GM21447 (cell line): ENCODE results near the gene ARL2.

Experiments
- ATAC-seq: cut with Tn5 transposase; IDR thresholded peaks from one replicate; pipeline ENCODE4 v1.9.1; 2021; ENCODE audit not compliant: unreplicated experiment

ARL2 gene

DNA sequence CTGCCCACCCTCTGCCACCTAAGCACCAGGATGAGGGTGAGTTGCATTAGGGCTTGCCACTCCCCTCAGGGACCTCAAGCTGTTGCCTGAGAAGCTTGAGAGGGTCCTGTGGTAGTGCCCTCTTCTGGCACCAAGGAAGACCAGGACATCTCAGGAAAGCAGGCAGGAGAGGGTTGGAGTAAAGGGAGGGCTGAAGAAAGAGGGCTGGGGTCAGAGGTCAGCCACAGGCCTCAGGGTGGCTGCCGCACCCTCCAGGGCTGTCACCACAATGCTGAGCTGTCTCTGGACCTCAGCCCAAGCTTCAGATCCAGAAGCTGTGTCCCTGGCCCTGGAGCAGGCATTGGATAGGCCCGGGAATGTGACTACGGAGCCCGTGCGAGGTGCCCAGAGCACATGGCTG, 31.1 kb downstream of the ARL2 start:
- ATAC-seq: no peak

DNA sequence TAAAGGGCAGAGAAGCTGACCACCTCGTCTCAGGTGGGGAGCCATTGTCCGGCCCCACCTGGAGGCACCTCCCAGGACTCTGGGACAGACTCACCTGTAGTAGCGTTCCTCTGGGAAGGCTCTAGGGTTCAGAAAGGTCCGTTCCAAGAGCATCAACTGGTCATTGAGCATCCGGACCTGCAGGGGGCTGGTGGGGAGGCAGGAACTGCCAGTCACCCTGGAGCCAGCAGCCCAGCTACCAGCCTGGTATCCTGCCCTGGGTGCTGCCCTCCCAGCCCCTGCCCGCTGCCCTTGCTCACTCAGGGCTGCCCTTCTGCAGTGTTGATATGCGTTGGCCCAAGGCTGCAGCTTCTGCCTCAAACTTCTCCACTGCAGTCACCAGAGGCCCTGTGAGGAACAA, 31.8 kb downstream of the ARL2 start:
- no peak for ATAC-seq

DNA sequence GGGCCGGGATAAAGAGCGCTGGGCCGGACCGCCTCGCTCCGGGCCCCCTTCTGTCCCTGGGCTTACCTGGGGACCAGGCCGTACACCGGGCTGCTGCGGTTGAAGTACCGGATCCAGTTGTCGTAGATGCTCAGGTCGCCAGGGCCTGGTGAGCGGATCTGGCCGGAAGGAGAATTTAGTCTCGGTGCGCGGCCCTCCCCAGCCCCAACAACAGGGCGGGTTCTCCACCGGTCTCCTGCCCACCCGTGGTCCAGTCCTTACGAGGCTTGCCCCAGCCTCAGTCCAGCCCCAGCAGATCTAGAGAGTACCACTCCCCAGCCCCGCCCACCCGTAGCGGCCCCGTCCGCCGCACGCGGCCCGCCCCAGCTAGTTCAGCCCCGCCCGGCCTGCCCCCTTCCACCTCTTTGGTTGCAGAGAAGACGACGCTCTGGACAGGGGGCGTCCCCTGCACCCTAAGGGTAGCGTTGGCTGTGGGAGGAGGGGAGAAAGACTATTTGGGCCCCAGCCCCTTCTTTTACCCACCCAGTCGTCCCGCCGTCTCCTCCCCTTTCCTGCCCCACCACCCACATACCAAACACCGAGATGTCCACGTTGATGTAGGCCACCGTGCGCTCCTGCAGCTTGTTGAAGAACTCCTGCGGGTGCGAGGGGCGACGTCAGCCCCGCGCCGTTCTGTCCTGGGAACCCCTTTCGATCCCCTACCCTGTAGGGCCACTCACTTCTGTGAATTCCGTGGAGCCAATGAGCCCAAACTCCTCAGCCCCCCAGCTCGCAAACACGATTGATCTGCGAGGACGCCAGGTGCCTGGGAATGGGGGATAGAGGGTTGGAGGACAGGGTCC, 33.8 kb downstream of the ARL2 start:
- no peak for ATAC-seq

DNA sequence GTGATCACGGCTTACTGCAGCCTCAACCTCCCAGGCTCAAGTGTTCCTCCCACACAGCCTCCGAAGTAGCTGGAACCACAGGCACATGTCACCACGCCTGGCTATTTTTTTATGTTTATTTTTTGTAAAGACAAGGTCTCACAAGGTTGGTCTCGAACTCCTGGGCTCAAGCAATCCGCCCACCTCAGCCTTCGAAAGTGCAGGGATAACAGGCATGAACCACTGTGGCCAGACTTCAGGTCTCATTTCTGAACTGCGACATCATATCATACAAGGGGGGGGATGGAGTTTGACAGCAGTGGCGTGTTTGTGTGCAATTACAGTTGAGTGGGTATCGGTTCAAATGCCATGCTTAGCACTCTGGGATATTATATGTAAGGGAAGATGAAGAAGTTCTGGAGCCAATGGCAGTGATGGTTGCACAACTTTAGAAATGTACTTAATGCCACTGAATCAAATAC, 37.5 kb downstream of the ARL2 start:
- ATAC-seq: no peak

DNA sequence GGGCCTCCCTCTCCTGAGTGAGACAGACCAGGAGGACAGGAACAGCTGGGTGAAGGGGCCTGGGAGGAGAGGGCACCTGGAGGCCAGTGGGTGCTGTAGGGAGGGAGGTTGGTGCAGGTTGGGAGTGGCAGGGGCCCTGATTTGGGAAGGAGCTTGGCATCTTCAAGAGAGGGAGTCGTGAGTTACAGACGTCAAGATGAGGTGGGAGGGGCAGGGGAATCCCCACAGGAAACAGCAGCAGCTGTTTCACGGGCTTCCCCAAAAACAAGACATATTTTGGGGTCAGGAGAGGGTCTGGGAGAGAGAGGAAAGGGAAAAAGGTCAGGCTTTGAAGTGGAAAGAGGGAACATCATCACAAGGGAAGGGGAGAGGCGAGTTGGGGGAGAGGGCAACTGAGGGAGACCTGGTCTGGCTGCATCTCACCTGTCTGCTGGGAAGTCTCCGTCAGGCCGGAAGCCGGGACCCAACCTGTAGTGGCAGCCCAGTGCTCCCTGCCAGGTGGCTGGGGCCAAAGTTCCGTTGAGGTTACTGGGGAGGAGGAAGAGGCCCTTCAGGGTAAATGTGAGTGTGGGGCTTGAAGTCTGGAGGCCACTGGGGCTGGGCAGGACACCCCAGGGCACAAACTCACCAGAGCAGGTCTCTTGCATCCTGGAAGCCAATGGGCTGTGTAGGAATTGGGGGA, 40.0 kb downstream of the ARL2 start:
- ATAC-seq: no peak

DNA sequence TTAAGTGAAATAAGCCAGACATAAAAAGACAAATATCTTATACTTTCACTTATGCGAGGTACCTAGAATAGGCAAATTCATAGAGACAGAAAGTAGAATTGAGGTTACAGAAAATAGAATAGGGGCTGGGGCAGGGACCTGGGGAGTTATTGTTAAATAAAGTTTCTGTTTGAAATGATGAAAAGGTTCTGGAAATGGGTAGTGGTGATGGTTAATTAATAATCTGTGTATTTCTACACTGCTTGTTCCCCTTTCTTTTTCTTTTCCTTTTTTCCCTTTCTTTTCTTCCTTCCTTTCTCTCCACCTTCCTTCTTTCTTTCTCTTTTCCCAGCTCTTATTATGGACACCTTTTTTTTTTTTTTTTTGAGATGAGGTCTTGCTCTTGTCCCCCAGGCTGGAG, 41.6 kb downstream of the ARL2 start:
- ATAC-seq: no peak

DNA sequence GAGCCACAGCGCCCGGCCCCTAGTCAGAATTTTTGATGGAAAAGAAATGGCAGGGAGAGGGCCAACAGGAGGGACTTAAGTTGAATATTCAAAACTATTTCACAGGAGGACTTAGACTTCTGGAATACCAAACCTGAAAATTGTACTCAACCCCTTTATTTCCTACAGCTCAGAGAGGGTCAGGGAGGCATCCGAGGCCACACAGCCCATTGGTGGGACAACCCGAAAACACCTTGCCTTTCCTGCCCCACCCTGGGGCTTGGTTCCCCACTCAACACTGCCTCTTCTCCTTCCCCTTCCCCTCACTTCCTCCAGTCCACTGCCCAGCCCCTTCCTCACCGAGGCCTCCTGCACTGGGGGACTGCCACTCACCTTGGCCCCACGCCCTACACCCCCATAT, 43.0 kb downstream of the ARL2 start:
- ATAC-seq: no peak

DNA sequence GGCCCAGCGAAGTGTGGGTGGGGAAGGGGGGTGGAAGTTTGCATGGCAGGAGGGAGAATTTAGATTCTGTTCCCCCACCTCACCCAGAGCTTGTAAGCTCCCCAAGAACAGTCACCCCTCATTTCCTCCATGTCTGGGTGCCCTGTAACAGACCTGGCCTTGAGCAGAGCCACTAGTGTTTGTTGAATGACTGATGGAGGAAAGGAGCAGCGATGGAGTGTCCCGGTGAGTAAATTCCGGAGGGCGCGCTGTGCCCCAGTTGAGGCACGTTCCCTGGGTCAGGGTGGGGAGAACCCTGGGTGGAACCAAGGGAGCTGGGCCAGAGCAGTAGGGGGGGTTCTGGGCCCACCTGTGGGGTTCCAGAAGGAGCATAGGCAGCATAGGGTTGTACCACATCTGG, 43.6 kb downstream of the ARL2 start:
- ATAC-seq: no peak

DNA sequence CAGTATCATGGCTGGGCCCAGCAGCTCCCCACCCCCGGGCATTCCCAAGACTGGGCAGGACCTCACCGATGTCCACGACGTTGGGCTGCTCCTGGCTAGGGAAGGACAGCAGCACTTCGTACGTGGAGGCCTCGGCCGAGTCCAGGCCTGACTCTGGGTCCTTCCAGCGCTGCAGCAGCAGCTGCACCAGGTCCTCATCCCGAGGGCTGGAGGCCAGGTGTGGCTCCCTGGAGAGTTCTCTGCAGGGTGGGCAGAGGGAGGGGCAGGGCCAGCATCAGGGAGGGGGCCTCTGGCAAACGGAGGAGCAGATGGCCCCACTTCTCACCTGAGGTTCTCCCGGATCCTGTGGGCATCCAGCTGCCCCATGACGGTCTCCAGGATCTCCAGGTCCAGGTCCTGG, 44.1 kb downstream of the ARL2 start:
- no peak for ATAC-seq

DNA sequence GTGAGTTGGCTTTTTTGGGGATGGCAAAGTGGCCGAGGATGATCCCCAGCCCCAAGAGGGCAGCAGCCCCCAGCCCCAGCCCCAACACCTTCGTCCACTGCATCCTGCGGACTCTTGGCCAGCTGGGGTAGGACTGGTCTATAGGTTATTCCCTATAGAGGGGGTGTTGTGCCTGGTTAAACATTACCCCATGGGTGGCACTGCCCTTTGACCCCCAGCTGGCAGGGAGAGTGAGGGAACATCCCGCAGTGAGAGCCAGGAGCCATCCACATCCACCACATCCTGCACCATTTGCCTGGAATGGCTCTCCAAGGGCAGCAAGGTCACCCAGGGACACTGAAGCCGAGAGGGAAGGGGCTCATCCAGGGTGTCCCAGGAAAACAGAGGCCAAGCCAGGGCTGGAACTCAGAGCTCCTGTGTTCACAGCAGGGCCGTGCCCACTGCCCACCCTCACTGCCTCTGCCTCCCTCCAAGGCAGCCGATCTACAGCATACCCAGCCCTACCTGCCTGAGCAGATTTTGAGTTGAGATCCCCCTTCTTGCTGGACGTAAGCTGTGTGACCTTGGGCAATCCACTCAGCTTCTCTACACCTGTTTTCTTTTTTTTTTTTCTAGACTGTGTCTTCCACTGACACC, 44.6 kb downstream of the ARL2 start, which contains the start of gene NAALADL1:
TSS of gene NAALADL1 (minus strand) at position 135 of the 636 bp plus-strand sequence. CDS start at position 103, 32 bp downstream.
- ATAC-seq: no peak

DNA sequence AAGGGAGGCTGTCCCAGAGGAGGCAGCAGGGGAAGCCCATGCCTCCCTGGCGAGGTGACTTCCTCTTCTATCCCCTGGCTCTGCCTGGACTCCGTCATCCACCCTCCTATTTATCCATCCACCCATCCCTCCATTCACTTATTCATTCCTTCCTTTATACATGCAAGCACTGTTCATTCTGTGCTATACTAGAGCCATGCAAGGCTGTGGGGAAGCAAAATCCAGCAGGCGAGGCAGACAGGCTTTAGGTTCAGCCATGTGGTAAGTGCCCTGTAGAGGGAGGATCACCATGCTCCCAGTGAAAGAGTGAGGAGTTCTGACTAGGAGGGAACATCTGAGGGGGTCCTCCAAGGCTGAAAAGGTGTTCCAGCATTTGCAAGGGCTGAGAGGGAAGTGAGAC, 45.6 kb downstream of the ARL2 start:
- no peak for ATAC-seq

DNA sequence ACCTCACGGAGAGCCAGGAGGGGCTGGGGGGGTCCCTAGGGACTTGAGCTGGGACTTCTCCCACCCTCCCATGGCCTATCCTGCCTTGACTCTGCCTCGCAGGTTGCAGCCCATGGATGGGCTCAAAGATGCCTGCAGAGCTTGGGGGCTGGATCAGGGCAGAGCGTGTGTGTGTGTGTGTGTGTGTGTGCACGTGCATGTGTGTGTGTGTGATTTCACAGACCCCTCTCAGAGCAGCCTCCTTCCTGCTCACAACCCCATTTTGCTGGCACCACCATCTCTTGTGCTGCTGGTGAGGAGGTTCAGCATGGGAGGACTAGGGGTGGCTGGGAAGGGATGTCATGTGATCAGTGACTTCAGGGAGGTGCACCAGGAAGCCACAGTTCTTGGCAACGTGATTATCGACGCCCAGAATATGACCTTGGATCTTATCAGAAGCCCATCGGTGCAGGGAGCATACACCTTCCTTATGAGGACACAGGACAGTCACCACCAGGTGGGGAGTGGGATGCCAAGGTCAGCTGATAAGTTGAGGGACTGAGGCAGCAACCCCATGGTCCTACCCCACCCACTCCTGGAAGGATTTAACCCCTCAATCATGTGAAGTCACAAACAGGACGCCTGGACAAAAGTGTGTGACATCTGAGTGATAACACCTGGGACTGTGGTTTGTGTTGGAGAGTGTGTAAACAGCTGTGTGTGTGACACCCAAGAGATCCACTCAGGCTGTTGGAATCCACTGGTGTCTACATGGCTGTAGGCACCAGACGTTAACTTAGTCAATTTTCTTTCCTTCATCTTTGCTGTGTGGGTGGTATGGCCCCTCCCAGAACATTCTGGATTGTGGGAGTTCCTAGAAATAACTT, 46.2 kb downstream of the ARL2 start:
- ATAC-seq: no peak

DNA sequence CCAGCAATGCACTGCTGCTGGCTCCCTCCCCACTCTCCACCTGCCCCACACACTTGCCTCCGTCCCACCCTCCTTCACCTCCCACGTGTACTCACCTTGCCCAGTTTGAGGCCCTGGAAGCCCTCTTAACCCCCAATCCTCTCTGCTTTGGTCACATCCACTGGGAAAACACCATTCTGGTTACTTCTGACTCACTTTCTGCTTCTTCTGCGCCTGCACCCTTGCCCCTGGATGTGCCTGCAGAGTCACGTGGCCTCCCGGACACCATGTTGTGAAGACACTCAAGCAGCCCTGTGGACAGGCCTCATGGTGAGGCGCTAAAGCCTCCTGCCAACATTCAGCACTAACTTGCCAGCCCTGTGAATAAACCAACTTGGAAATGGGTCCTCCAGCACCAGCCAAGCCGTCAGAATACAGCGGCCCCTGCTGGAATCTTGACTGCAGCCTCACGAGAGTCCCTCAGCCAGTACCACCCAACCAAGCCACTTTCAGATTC, 47.0 kb downstream of the ARL2 start:
- no peak for ATAC-seq

DNA sequence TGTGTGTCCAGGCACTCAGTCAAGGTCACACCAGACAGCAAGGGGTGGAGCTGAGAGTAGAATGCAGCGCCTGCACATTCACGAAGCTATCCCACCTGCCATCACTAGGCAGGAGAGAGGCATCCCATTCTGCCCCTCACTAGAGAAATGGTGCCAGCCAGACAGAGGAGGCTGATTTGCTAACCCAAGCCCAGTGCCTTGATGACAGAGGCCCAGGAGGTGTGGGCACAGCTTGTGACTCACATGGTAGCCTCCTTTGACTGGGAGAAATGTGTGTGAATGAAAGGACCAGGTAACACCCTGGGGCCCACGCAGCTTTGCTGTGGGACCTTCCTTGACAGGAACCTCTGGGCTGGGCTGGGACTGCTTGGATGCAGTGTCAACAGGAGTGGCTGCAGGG, 49.6 kb downstream of the ARL2 start:
- ATAC-seq: no peak

DNA sequence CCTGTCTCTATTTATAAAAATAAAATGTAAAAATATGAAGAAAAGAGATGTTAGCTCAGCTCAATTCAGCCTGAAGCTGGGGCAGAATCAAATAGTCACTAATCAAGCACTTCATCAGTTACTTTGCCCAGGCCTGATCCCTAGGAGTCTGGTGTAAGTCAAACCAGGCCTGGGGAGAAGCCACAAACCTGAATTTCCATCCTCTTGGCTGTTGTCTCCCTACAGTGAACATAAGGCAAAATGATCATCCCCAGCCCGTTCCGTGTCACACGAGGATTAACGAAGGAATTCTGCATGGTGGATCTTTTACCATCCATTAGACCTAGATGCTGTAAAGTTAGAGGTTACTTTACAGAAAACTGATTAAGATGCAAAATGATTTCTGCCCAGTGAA, 50.9 kb downstream of the ARL2 start:
- ATAC-seq: no peak

DNA sequence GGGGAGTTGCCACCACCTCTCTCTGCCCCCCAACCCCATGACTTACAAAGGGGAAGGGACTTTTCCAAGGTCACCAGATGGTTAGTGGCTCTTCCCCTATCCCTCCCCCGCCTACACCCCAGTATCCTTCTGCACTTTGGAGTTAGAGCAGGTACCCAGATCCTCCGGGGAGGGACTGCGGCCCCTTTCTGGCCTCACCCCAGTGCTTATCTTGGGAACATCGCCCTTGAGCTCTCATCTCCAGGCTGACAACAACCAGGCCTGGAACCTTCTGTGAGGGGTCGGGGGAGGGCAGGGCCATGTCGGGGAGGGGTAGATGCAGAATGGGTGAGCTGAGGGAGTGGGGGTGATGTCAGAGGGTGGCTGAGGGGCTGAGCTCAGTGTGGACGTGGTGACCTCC, 51.9 kb downstream of the ARL2 start:
- ATAC-seq: no peak

DNA sequence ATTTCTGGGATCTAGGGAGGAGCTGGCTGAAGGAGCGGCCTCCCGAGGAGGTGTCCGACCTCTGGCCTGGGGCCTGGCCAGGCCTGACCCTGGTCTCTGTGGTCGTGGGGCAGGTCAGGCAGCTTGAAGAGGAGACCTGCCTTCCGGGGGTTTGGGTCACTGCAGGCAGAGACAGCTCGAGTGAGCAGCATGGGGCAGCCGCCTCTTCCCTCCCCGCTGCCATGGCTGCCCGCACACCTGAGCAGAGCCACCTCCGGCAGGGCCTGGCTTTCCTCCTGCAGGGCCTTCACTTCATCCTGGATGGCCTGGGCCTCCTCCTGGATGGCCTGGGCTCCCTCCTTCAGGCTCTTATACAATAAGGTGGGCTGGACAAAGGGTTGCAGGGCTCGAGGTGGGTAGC, 52.4 kb downstream of the ARL2 start:
- ATAC-seq: no peak

DNA sequence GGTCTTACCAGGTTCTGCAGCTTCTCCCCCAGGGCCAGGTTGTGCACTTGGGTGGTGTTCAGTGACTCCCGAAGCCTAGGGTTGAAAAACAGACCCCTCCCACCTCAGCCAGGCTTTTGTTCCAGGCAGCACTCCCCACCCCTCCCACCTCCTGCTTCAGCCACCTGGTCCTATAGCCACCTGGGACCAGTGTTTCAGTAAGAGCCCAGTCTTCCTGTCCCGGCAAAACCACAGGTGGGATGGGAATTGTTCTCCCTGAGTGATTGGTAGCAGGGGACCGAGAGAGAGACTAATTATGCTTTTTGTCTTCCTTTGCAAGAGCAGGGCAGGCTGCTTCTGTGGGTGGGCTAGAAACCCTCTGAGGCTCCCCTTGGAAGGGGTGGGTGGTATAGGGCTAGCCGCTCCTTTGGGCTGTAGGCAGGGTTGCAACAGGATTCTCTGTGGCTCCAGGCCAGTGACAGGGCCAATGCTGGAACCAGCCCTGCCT, 52.9 kb downstream of the ARL2 start:
- ATAC-seq: no peak

DNA sequence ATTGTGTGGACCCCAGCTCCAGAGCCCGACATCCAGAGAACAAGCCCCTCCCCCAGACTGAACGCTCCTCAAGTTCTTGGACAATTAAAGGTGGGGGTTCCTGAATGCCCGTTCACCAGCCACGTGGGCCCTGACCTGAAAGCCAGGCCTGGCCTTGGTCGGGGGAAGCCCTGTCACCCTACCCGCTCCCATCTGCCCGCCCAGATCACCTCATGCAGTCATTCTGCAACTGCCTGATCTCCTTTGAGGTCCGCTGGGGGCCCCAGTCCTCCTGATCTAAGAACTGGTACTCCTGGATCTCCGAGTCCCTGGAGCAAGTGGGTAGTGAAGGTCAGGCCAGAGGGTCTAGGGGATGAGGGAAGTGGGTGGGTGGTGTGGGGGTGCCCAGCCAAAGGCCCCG, 53.5 kb downstream of the ARL2 start:
- ATAC-seq: no peak

DNA sequence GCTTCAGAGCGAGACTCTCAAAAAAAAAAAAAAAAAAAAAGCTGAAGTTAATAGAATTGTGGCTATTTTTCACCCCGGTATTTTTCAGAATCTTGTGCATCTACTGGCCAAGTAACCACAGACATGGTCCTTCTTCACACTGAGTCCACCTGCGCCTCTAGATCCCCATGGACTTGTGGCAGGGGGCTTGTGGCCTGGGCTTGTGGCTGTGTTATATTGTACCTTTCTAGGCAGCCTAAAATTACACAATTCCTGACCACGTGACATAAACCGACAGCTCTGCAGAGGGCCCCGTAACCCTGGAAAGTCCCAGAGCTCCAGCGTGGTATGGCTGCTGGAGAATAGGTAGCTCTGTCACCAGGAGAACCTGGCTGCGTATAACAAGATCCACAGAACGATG, 55.3 kb downstream of the ARL2 start:
- no peak for ATAC-seq
